GM19455 (cell line): ENCODE data around the gene MTR.
"Not testable (repeated sequence)": the region's sequence is repeated elsewhere in the genome, so short reads cannot be mapped to it uniquely, and the experiment has no call there.

Experiments
- ATAC-seq: cut with Tn5 transposase; IDR thresholded peaks from one replicate; pipeline ENCODE4 v1.9.1; 2021; ENCODE audit not compliant: unreplicated experiment

MTR gene

DNA sequence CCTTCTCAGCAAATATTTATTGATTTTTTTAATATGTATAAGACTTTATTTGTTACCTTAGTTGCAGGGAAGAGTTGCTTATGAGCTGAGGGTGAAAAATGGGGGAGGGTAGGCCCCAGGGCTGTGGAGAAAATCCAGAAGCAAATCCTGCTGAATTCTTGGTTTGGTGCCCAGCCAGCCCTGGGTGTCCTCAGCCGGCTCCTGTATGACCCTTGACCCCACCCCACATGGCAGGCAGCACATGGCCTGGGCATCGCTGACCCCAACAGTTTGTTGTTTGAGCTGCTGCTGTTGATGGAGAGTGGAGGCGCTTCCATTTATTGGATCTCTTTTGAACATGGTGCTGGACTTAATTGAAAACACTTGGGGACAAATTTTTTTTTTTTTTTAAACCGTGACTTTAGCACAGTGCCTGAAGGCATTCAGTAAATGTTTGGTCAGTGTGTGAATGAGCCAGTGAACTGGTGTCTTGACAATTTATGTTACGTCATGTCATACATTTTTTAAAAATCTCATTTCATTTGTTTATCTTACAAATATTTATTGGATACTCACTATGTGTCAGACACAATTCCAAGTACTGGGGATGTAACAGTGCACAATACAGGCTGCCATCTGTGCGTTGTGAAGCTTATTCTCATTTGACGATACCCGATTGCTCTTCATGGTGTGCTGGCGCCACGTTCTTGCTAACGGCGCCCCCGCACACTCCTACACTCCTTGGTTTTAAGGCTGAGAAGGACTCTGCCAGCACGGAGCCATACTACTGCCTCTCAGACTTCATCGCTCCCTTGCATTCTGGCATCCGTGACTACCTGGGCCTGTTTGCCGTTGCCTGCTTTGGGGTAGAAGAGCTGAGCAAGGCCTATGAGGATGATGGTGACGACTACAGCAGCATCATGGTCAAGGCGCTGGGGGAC lies 98.8 kb downstream of the MTR start:
- ATAC-seq, result no peak

DNA sequence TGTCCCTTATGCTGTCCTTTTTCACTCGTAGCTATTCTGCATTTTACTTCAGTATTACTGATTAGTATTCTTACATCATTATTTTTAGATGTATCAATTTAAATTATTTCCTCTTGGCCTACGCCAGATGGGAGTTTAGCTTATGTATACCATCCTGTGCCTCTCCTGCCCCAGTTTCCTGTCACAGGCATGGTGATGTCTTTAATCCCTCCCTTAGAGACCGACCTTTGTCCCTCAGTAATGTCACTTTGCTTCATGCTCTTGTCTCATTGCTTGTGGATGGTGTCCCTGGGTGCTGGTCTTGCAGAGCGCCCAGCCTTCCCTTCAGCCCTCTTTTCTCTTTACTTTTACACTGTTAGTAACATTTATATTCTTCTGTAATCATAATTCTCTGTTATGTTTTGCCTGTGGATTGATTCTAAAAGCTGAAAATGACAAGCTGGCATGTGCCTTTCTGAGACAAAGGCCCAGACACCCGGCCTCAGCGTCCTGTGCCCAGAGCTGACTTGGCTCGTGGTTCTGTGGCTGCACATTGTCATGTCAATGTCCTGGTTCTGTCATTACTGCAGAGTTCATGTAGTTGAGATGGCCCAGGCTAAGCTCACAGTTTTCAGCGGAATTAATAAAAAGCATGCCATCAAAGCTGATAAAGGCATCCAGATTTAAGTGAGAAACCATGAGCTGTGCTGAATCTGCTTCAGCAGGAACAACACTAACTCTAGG lies 100.7 kb downstream of the MTR start:
- ATAC-seq, result no peak

GRCh38 chr1:236896716-236897115 lies 101.6 kb downstream of the MTR start:
- no peak for ATAC-seq

- ATAC-seq, result no peak
Measured at GRCh38 chr1:236904892-236905741, 110.0 kb downstream of the MTR start.

DNA sequence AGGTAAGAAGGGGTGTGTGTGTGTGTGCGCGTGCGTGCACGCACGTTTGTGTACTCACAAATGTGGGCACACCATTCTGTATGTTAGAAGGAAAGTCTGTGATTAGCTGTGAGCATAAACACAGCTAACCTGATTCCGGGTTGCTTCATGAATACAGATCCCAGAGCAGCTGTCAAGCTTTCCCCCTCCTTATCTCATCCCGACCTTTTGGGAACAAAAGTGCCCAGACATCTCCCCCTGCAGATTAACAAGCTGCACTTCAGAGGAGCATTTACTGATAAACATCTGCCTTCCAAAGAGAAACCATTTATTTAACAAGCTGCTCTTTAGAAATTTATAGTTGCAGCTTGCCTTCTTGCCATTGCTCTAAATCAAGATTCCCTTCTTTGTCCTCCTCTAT lies 112.1 kb downstream of the MTR start:
- ATAC-seq, result no peak

DNA sequence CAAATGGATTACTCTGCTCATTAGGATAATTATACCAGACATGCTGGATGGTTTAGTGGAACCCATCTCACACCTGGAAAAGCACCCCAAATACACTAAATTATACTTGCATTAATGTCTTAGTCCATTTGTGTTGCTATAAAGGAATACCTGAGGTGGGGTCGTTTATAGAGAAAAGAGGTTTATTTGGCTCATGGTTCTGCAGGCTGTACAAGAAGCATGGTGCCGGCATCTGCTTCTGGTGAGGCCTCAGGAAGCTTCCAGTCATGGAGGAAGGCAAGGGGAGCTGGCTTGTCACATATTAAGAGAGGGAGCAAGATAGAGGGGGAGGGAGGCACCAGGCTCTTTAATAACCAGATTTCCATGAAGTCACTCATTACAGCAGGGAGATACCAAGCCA lies 113.6 kb downstream of the MTR start:
- ATAC-seq, result no peak

- ATAC-seq, result not testable (repeated sequence)
Measured at GRCh38 chr1:236911047-236911446, 116.0 kb downstream of the MTR start.

DNA sequence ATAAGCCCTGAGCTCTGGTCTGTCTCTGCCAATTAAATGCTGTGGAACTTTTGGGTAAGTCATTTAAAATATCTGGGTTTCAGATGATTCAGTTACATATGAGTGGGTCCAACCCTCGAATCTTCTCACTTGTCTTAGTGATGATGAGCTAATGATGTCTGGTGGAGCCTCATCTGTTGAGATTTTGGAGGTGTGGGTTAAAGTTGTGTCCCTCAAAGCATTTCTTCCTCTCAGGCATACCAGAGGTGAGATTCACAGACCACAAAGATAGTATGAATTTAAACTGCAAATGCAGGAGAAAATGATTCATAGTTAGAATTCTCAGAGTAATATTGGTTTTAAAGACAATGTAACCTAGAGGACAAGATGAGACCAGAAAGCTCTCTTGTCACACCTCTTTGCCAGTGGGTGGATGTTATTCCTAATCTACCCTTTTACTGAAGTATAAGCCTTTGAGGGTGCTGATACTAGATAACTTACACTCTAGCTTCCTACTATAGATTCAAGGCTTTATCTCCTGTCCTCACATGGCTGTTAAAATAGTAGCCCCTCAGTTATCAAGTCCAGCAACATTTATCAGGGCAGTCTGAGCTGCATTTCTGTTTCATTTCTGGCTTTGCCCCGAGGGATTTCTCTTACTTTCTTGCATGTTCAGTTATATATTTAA lies 118.4 kb downstream of the MTR start:
- no peak for ATAC-seq

GRCh38 chr1:236914375-236914774 lies 119.3 kb downstream of the MTR start:
- ATAC-seq, result no peak

GRCh38 chr1:236916131-236916800 lies 121.2 kb downstream of the MTR start:
- ATAC-seq, result no peak

DNA sequence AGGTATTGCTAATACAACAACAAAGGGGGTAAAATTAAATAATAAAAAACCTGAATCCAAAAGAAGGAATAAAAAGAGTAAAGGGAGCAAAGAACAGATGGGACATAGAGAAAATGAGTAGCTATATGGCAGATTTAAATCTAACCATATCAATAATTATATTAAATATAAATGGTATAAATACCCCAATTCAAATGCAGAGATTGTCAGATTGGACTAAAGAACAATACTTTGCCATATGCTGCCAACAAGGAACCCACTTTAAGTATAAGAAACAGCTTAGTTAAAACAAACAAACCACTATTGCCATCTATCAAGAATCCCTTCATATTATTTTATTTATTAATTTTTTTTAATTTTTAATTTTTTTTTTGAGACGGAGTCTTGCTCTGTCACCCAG lies 122.4 kb downstream of the MTR start:
- no peak for ATAC-seq

- no peak for ATAC-seq
Measured at GRCh38 chr1:236920286-236920894, 125.3 kb downstream of the MTR start.

- ATAC-seq, result no peak
Measured at GRCh38 chr1:236921610-236922009, 126.5 kb downstream of the MTR start.

DNA sequence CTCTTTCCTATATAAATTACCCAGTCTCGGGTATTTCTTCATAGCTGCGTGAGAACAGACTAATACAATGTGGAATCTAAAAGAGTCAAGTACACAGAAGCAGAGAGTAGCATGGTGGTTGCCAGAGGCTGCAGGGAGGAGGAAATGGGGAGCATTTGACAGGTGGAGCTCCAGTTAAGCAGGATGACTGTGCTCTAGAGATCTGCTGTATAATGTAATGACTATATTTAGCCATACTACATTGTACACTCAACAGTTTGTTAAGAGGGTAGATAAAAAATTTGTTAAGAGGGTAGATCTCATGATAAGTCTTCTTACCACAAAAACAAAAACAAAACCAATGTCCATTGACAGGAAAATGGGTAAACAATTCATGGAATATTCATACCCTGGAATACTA lies 127.1 kb downstream of the MTR start:
- no peak for ATAC-seq

DNA sequence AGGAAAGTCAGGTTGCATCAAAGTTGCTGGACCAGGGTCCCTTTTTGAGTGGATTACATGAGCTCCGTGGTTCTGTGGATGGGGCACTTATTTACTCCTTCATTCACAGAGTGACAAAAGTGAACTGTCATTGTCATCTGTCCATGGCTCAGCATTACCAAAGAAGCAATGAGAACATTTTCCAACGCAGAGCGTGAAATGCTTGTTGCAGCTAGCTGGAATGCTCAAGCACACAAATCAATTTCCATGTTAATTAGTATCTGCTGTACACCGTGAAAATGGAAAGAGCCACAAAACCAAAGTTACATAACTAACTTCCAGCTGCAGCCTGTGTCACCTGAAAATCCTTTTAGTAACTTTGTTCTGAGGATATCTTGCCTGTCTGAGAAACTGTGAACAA lies 130.3 kb downstream of the MTR start:
- ATAC-seq, result no peak

- ATAC-seq, result no peak
Measured at GRCh38 chr1:236930503-236930902, 135.4 kb downstream of the MTR start.

DNA sequence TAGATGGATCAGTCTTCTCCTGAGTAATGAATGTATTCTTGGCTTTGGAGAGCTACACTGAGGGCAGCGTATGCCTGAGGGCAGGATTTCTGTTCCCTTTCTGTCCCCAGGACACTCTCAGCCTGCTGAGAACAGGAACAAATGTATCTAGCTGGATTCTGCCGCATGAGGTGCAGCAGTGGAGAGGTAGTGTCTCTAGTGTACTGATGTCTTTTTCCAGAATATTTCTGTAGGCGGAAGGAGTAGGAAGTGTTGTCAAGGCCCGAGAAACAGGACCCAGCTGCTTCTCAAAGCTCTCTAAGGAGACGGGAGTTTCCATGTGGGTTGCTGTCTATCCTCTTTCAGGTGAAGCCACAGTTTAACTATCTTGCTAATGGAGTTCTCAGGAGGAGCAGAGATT lies 143.7 kb downstream of the MTR start:
- no peak for ATAC-seq

DNA sequence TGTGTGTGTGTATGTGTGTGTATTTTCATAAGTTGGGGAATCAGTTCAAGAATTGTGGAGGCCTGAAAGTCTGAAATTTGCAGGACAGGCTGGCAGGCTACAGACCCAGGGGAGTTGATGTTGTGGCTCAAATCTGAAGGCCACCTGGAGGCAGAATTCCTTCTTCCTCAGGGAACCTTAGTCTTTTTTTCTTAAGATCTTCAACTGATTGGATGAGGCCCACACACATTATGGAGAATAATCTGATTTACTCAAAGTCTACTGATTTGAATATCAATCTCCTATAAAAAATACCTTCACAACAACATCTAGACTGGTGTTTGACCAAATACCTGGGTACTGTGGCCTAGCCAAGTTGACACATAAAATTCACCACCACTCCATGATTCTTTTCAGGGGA lies 147.3 kb downstream of the MTR start:
- no peak for ATAC-seq

- no peak for ATAC-seq
Measured at GRCh38 chr1:236944556-236944955, 149.5 kb downstream of the MTR start.

GRCh38 chr1:236945002-236945401 lies 149.9 kb downstream of the MTR start:
- no peak for ATAC-seq
